Measurements from ENCODE around the gene ZNF532. TPM values are rescaled to one million over a fixed set of nuclear protein-coding genes. Genes with fewer than 3 reads are reported as not detected.
"Not testable (repeated sequence)": the region's sequence is repeated elsewhere in the genome, so short reads cannot be mapped to it uniquely, and the experiment has no call there.

The ZNF532 gene
- total RNA-seq, 4 donors from 2014 or later = 80.2 to 111 (median 109) TPM

- Histone ChIP-seq H3K4me3 (replicated peaks in 1 of 3) (no peak overlapping the region), H3K27ac (no peak overlapping the region), H3K9me3 (no peaks in the 10 kb centered on the region), H3K36me3 (no peaks in the 10 kb centered on the region), H3K4me1 (peaks cover 7 to 10% of the 10 kb centered on the region in 2 donors), H3K27me3 (no peaks in the 10 kb centered on the region)
- TF ChIP-seq CTCF (IDR thresholded peaks at IDR 0.05) = no peak
- no peak for TF ChIP-seq POLR2A (IDR thresholded peaks at IDR 0.05)
- peak in 1 of 2 donors; percentile 30 for DNase-seq
- 75 to 77% methylated on average over 12 of the region's 12 CpGs for WGBS, 2 donors
- intact Hi-C loops (cut with DNase I) = loop anchor here (10.0 kb wide), 1 partner anchor 204 kb away; no protein-coding TSS in a partner anchor
Measured at GRCh38 chr18:58850786-58851469, 13.7 kb upstream of the ZNF532 start.

- Histone ChIP-seq H3K36me3 (no peaks in the 10 kb centered on the region), H3K4me3 (replicated peaks in 1 of 3) (no peak overlapping the region), H3K4me1 (peaks cover 7 to 10% of the 10 kb centered on the region in 2 donors), H3K9me3 (no peaks in the 10 kb centered on the region), H3K27ac (no peak overlapping the region), H3K27me3 (no peaks in the 10 kb centered on the region)
- intact Hi-C loops (cut with DNase I) = loop anchor here (10.0 kb wide), 1 partner anchor 203 kb away; no protein-coding TSS in a partner anchor
- TF ChIP-seq CTCF (IDR thresholded peaks at IDR 0.05) (no peak), POLR2A (IDR thresholded peaks at IDR 0.05) (no peak)
- 52 to 57% methylated on average over 5 of the region's 5 CpGs for whole genome bisulfite sequencing, 2 donors
- no peak for DNase-seq
Measured at GRCh38 chr18:58851856-58852255, 12.8 kb upstream of the ZNF532 start.

- intact Hi-C loops (cut with DNase I) = loop anchor here (10.0 kb wide), 1 partner anchor 202 kb away; no protein-coding TSS in a partner anchor
- Histone ChIP-seq H3K4me1 (peaks cover 7 to 10% of the 10 kb centered on the region in 2 donors), H3K4me3 (replicated peaks in 1 of 3) (no peak overlapping the region), H3K27me3 (no peaks in the 10 kb centered on the region), H3K36me3 (no peaks in the 10 kb centered on the region), H3K9me3 (no peaks in the 10 kb centered on the region), H3K27ac (no peak overlapping the region)
- TF ChIP-seq CTCF (IDR thresholded peaks at IDR 0.05) = no peak
- no peak for TF ChIP-seq POLR2A (IDR thresholded peaks at IDR 0.05)
- WGBS, 2 donors = 80 to 94% methylated on average over 4 of the region's 4 CpGs
- no peak for DNase-seq
Measured at GRCh38 chr18:58852629-58853028, 12.0 kb upstream of the ZNF532 start.

- Histone ChIP-seq H3K4me3 (replicated peaks in 1 of 3) (no peak overlapping the region), H3K36me3 (no peaks in the 10 kb centered on the region), H3K27ac (no peak overlapping the region), H3K9me3 (no peaks in the 10 kb centered on the region), H3K27me3 (no peaks in the 10 kb centered on the region), H3K4me1 (peaks cover 7 to 11% of the 10 kb centered on the region in 2 donors)
- intact Hi-C loops (cut with DNase I) = loop anchor here (10.0 kb wide), 1 partner anchor 201 kb away; no protein-coding TSS in a partner anchor
- 83 to 89% methylated on average over 3 of the region's 3 CpGs for WGBS, 2 donors
- DNase-seq = no peak
- TF ChIP-seq POLR2A (IDR thresholded peaks at IDR 0.05) = no peak
- no peak for TF ChIP-seq CTCF (IDR thresholded peaks at IDR 0.05)
Measured at GRCh38 chr18:58853561-58853960, 11.1 kb upstream of the ZNF532 start.

- H3K27ac ChIP-seq; DNase-seq; H3K4me3 ChIP-seq (replicated peaks in 1 of 3); H3K36me3 ChIP-seq; H3K27me3 ChIP-seq; H3K9me3 ChIP-seq: not testable (repeated sequence)
- H3K4me1 ChIP-seq = peaks cover 24 to 31% of the 10 kb centered on the region in 2 donors
- 91 to 92% methylated on average over 7 of the region's 7 CpGs for WGBS, 2 donors
- intact Hi-C loops (cut with DNase I) = loop anchor here (10.0 kb wide), 1 partner anchor 199 kb away; no protein-coding TSS in a partner anchor
Measured at GRCh38 chr18:58855521-58855920, 9.2 kb upstream of the ZNF532 start.
